ENCODE results near the gene OPN4. TPM values are rescaled to one million over a fixed set of nuclear protein-coding genes. Genes with fewer than 3 reads are reported as not detected.

OPN4 gene
- total and polyA plus RNA-seq, 9 of the 15 experiments (the other 6 are each of a cell fraction or from before 2014, with no cell fraction given) = not detected

DNA sequence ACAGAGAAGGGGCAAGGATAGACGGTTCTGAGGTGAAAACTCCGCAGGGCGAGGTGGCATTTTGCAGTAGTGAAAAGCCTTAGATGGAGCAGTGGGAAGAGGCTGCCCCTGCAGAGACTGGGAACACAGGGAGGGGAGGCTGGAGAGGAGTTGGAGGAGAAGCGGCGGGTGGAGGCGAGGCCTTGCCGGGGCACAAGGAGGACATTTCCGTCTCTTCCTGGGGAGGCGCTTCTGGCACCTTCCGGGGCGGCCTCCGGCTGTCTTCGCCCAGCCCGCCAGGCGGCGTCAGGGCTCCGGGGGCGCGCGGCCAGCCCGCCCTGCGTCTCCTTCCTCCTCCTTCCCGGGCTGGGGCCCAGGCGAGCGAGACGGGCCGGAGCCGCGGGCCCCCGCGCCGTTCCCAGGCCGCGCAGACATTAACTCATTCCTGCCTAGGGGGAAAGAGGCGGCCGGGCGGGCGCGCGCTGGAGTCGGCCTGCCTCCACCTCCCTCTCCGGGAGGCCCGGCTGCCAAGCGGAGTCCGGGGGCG, 56.7 kb downstream of the OPN4 start (continued):
- TF ChIP-seq, protein P1, sequence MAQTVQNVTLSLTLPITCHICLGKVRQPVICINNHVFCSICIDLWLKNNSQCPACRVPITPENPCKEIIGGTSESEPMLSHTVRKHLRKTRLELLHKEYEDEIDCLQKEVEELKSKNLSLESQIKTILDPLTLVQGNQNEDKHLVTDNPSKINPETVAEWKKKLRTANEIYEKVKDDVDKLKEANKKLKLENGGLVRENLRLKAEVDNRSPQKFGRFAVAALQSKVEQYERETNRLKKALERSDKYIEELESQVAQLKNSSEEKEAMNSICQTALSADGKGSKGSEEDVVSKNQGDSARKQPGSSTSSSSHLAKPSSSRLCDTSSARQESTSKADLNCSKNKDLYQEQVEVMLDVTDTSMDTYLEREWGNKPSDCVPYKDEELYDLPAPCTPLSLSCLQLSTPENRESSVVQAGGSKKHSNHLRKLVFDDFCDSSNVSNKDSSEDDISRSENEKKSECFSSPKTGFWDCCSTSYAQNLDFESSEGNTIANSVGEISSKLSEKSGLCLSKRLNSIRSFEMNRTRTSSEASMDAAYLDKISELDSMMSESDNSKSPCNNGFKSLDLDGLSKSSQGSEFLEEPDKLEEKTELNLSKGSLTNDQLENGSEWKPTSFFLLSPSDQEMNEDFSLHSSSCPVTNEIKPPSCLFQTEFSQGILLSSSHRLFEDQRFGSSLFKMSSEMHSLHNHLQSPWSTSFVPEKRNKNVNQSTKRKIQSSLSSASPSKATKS (CRISPR knock-in tag; IDR thresholded peaks at IDR 0.05) = no peak
- TF ChIP-seq ZNF316 (IDR thresholded peaks at IDR 0.05) (no peak), SLC30A9 (CRISPR knock-in tag; IDR thresholded peaks at IDR 0.05) (no peak), NFIC (IDR thresholded peaks at IDR 0.05) (peak; percentile 35; the same call in 1 of the 2 replicates), ARHGAP35 (IDR thresholded peaks at IDR 0.05; ENCODE audit: partially characterized antibody) (no peak), PHF21A (IDR thresholded peaks at IDR 0.05; ENCODE audit: borderline replicate concordance, low read depth) (peak; percentile 49; the same call in 1 of the 2 replicates), FOXK1 (CRISPR knock-in tag; IDR thresholded peaks at IDR 0.05; ENCODE audit: borderline replicate concordance) (no peak), KDM2B (CRISPR knock-in tag; IDR thresholded peaks at IDR 0.05) (peak; percentile 25; the same call in 1 of the 2 replicates), ZNF263 (CRISPR knock-in tag; IDR thresholded peaks at IDR 0.05; ENCODE audit: borderline replicate concordance) (peak; percentile 79), SRF (CRISPR knock-in tag; IDR thresholded peaks at IDR 0.05) (peak in 1 of 2 experiments; percentile 32; a peak in 1 of 4 replicates)
- TF ChIP-seq, protein P2, sequence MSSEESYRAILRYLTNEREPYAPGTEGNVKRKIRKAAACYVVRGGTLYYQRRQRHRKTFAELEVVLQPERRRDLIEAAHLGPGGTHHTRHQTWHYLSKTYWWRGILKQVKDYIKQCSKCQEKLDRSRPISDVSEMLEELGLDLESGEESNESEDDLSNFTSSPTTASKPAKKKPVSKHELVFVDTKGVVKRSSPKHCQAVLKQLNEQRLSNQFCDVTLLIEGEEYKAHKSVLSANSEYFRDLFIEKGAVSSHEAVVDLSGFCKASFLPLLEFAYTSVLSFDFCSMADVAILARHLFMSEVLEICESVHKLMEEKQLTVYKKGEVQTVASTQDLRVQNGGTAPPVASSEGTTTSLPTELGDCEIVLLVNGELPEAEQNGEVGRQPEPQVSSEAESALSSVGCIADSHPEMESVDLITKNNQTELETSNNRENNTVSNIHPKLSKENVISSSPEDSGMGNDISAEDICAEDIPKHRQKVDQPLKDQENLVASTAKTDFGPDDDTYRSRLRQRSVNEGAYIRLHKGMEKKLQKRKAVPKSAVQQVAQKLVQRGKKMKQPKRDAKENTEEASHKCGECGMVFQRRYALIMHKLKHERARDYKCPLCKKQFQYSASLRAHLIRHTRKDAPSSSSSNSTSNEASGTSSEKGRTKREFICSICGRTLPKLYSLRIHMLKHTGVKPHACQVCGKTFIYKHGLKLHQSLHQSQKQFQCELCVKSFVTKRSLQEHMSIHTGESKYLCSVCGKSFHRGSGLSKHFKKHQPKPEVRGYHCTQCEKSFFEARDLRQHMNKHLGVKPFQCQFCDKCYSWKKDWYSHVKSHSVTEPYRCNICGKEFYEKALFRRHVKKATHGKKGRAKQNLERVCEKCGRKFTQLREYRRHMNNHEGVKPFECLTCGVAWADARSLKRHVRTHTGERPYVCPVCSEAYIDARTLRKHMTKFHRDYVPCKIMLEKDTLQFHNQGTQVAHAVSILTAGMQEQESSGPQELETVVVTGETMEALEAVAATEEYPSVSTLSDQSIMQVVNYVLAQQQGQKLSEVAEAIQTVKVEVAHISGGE (CRISPR knock-in tag; IDR thresholded peaks at IDR 0.05) = peak in 1 of 3 experiments; percentile 81; a peak in 2 of 6 replicates
